ENCODE data around the gene OGFR. TPM values are rescaled to one million over a fixed set of nuclear protein-coding genes. Genes with fewer than 3 reads are reported as not detected.

OGFR gene
- total RNA-seq, 1 donor from 2014 or later = 31.0 TPM

DNA sequence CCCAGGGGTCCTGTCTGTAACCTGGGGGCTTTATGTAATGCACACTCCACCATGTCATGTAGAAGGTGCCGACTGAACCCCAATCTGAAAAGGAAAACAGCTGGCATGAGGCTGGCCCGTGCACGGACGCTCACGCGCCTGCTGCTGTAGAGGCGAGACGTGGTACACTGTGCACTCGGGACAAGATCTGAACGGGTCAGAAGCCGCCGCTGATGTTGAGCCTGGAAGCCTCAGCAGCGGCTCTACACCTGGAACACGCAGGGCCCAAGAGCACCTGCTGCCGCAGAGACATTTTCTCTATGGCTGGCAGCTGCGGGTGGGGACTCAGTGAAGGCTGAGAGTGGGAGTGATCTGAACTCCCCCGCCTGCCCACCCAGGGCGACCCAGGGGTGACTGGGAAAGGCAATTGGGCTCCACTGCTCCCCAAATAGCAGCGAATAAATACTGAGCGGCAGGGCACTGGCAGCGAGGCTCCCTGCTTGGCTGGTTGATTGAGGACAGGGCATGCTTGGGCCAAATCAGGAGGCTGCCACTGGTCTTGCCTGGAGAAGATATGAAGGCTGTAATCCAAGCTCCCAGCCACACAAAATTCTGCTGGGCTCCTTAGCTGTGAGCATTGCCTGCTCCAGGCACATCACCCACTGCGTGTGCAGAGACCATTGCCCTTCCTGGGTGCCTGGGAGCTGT is 2.5 kb upstream of the OGFR start:
- no peak for DNase-seq (ENCODE audit: low spot score, unreplicated experiment)
- Mint-ChIP-seq H3K4me3 (ENCODE audit: low read depth) (no peak overlapping the region), H3K4me1 (ENCODE audit: low read depth) (peaks cover 7% of the 10 kb centered on the region), H3K9me3 (ENCODE audit: low read depth) (no peaks in the 10 kb centered on the region), H3K27ac (no peak overlapping the region), H3K27me3 (peaks cover 11% of the 10 kb centered on the region), H3K36me3 (ENCODE audit: insufficient read depth) (peaks cover 16% of the 10 kb centered on the region)
- TF ChIP-seq, protein P1, sequence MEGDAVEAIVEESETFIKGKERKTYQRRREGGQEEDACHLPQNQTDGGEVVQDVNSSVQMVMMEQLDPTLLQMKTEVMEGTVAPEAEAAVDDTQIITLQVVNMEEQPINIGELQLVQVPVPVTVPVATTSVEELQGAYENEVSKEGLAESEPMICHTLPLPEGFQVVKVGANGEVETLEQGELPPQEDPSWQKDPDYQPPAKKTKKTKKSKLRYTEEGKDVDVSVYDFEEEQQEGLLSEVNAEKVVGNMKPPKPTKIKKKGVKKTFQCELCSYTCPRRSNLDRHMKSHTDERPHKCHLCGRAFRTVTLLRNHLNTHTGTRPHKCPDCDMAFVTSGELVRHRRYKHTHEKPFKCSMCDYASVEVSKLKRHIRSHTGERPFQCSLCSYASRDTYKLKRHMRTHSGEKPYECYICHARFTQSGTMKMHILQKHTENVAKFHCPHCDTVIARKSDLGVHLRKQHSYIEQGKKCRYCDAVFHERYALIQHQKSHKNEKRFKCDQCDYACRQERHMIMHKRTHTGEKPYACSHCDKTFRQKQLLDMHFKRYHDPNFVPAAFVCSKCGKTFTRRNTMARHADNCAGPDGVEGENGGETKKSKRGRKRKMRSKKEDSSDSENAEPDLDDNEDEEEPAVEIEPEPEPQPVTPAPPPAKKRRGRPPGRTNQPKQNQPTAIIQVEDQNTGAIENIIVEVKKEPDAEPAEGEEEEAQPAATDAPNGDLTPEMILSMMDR (IDR thresholded peaks at IDR 0.05; ENCODE audit: unreplicated experiment) = no peak

DNA sequence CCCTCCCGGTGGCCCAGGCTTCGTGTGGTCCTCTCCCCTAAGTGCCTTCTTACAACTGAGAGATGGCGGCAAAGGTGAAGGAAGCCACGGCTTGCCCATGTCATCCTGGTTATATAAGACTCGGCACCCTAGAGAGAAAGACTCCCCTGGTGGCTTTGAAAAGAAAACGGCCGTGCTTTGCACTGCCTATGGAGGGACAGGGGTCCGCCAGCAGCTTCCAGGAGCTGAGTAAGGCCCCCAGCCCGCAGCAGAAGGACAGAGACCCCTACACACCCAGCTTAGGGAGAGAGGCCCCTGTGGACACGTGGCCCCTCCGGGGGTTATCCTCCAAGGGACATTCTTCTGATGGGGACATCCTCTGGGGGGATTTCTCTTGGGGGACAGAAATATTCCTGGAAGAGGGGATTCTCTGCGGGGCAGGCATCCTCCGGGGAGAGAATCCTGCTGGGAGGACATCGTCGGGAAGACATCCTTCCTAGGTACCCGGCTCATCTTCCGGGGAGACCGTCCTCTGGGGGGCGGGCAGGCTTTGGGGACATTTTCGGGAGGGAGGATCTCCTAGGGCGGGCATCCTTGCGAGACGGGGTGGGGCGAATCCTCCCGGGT is 511 bp upstream of the OGFR start:
- Mint-ChIP-seq H3K27me3 (peaks cover 11% of the 10 kb centered on the region), H3K36me3 (ENCODE audit: insufficient read depth) (peaks cover 12% of the 10 kb centered on the region), H3K4me1 (ENCODE audit: low read depth) (peaks cover 5% of the 10 kb centered on the region), H3K9me3 (ENCODE audit: low read depth) (no peaks in the 10 kb centered on the region), H3K27ac (peak overlapping the region; percentile 86), H3K4me3 (ENCODE audit: low read depth) (peak overlapping the region; percentile 85)
- no peak for DNase-seq (ENCODE audit: low spot score, unreplicated experiment)
- TF ChIP-seq, protein P1 (IDR thresholded peaks at IDR 0.05; ENCODE audit: unreplicated experiment) = no peak

DNA sequence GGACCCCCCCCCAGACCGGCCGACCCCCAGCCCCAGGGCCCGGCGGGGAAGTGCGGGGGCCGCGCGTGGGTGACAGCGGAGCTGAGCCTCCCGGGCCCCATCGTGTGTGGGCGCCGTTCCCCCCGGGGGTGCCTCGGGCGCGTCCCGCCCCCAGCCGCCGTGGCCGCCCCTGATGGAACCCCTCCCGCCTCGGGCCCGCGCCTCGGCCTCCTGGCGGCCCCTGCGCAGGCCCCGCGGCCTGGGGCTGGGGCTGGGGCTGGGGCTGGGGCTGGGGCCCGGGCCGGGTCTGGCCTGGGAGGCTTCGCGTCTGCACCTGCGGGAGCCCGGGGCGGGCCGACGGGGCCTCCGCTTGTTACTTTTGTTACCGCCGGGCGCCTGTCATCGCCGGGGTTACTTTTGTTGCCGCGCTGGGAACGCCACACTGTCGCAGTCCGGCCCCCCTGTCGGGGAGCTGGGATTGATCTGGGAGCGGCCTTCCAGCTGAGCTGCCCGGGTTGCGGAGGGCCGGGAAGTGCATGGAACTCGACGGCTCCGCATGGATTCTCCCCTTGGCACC is 598 bp downstream of the OGFR start:
- H3K9me3 Mint-ChIP-seq (ENCODE audit: low read depth) = no peaks in the 10 kb centered on the region
- TF ChIP-seq, protein P1 (IDR thresholded peaks at IDR 0.05; ENCODE audit: unreplicated experiment) = no peak
- H3K4me3 Mint-ChIP-seq (ENCODE audit: low read depth) = peak overlapping the region; percentile 74
- DNase-seq (ENCODE audit: low spot score, unreplicated experiment) = no peak
- H3K36me3 Mint-ChIP-seq (ENCODE audit: insufficient read depth) = peaks cover 6% of the 10 kb centered on the region
- peaks cover 11% of the 10 kb centered on the region for H3K27me3 Mint-ChIP-seq
- H3K27ac Mint-ChIP-seq = peak overlapping the region; percentile 73
- H3K4me1 Mint-ChIP-seq (ENCODE audit: low read depth) = peaks cover 5% of the 10 kb centered on the region

DNA sequence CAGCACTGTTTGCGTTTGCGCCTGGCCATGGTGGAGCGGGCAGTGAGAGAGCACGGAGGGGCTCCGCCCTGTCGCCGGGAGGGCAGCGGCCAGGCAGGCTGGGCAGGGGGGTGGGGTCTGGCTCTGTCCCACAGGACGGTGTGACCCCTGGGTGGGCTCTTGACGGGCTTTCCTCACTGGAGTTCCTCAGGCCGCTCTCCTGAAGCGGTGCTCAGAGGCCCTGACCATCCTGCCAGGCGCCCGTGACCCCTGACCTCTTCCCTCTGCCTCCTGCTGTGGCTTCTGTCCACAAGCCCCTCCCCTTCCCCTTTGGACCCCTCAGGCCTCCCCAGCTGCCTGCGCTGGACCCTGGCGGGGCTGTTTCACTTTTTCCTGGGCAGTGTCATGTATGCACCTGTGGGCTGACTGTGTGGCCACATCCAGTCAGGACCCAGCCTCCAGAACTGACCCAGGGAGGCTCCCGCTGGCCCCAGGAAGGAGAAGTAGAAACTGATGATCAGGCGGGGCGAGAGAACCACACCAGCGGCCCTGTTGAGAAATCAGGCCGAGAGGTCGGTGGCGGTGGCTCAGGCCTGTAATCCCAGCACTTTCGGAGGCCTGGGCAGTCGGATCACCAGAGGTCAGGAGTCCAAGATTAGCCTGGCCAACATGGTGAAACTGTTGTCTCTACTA is 1.2 kb downstream of the OGFR start:
- peaks cover 11% of the 10 kb centered on the region for H3K27me3 Mint-ChIP-seq
- TF ChIP-seq, protein P1 (IDR thresholded peaks at IDR 0.05; ENCODE audit: unreplicated experiment) = no peak
- H3K9me3 Mint-ChIP-seq (ENCODE audit: low read depth) = no peaks in the 10 kb centered on the region
- H3K4me1 Mint-ChIP-seq (ENCODE audit: low read depth) = peaks cover 5% of the 10 kb centered on the region
- peak overlapping the region; percentile 74 for H3K4me3 Mint-ChIP-seq (ENCODE audit: low read depth)
- peaks cover 5% of the 10 kb centered on the region for H3K36me3 Mint-ChIP-seq (ENCODE audit: insufficient read depth)
- H3K27ac Mint-ChIP-seq = peak overlapping the region; percentile 73
- DNase-seq (ENCODE audit: low spot score, unreplicated experiment) = no peak

DNA sequence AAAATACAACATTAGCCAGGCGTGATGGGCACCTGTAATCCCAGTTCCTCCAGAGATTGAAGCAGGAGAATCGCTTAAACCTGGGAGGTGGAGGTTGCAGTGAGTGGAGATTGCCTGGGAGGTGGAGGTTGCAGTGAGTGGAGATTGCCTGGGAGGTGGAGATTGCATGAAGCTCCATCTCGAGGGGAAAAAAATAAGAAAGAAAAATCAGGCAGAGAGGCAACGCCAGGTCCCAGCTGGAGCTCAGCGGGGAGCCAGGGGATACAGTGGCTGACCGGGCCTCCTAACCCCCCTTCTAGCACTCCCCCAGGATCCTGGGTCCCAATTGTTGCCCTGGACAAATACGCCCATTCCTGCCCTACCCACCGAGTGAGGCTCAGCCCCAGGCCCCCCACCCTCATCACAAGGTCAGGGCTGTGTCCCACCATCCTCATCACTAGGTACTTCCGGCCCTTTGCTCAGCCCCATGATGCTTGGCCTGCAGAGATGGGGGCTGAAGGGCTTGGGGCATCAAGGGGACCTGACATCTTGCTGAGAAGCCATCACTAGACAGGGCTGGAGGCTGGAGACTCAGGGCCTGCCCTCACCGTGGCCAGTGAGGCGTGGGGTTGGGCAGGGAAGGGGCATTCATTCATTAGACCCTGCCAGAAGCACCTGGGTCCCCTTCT is 1.9 kb downstream of the OGFR start:
- Mint-ChIP-seq H3K27ac (no peak overlapping the region), H3K27me3 (peaks cover 11% of the 10 kb centered on the region), H3K4me1 (ENCODE audit: low read depth) (peaks cover 5% of the 10 kb centered on the region), H3K9me3 (ENCODE audit: low read depth) (no peaks in the 10 kb centered on the region), H3K4me3 (ENCODE audit: low read depth) (peak overlapping the region; percentile 74), H3K36me3 (ENCODE audit: insufficient read depth) (peaks cover 3% of the 10 kb centered on the region)
- no peak for DNase-seq (ENCODE audit: low spot score, unreplicated experiment)
- TF ChIP-seq, protein P1 (IDR thresholded peaks at IDR 0.05; ENCODE audit: unreplicated experiment) = no peak

Measured in progenitor cell of endocrine pancreas (in vitro differentiated cells).